Fibroblast of lung (primary cell): ENCODE data around the gene LCA5. TPM values are rescaled to one million over a fixed set of nuclear protein-coding genes. Genes with fewer than 3 reads are reported as not detected.

Source experiments
- DNase-seq, 2 donors: peaks; one replicate each; pipeline versions ENCODE4 v3.0.0 to v3.0.0-alpha.2; 2010; ENCODE audit warnings: low read depth in 2 of 2
- H2AFZ ChIP-seq: 2 replicates; pipeline ENCODE4 v1.5.1; 2012; ENCODE audit warnings: low read length, control low read depth, inconsistent platforms
- H3K27ac ChIP-seq: 2 replicates; pipeline ENCODE4 v1.5.1; 2011; ENCODE audit warnings: low read length, control low read depth; ENCODE audit not compliant: insufficient read depth
- H3K27me3 ChIP-seq: 2 replicates; pipeline ENCODE4 v1.5.1; 2011; ENCODE audit warnings: mild to moderate bottlenecking, low read length; ENCODE audit not compliant: control insufficient read depth, insufficient read depth
- H3K36me3 ChIP-seq: 2 replicates; pipeline ENCODE4 v1.5.1; 2011; ENCODE audit warnings: low read length; ENCODE audit not compliant: control insufficient read depth, insufficient read depth
- H3K4me1 ChIP-seq: 2 replicates; pipeline ENCODE4 v1.5.1; 2011; ENCODE audit warnings: low read length; ENCODE audit not compliant: control insufficient read depth, insufficient read depth; ENCODE audit errors: extremely low read depth
- H3K4me2 ChIP-seq: 2 replicates; pipeline ENCODE4 v1.5.1; 2011; ENCODE audit warnings: low read length, control low read depth; ENCODE audit not compliant: insufficient read depth; ENCODE audit errors: extremely low read depth
- H3K4me3 ChIP-seq, 4 experiments: fragments of 200-600 bp in 1 of 4; sonication (generic) in 1 of 4; replicated peaks in 1 of 4; 2 replicates each; pipeline ENCODE4 v1.5.1; 2011 to 2016; ENCODE audit warnings: low read length in 4 of 4, low read depth in 3 of 4, mild to moderate bottlenecking in 3 of 4, control low read depth in 2 of 4, inconsistent platforms in 1 of 4, mixed read lengths in 1 of 4; ENCODE audit not compliant: insufficient read depth in 1 of 4; ENCODE audit errors: control extremely low read depth in 1 of 4
- H3K79me2 ChIP-seq: 2 replicates; pipeline ENCODE4 v1.5.1; 2012; ENCODE audit warnings: mild to moderate bottlenecking, low read length, inconsistent platforms; ENCODE audit not compliant: control insufficient read depth, insufficient read depth
- H3K9ac ChIP-seq: 2 replicates; pipeline ENCODE4 v1.5.1; 2011; ENCODE audit warnings: mild to moderate bottlenecking, low read length, control low read depth; ENCODE audit not compliant: insufficient read depth
- H3K9me3 ChIP-seq: 2 replicates; pipeline ENCODE4 v1.5.1; 2012; ENCODE audit warnings: low read depth, low read length; ENCODE audit not compliant: control insufficient read depth, insufficient read depth
- H4K20me1 ChIP-seq: 2 replicates; pipeline ENCODE4 v1.5.1; 2011; ENCODE audit warnings: low read length; ENCODE audit not compliant: control insufficient read depth, insufficient read depth; ENCODE audit errors: extremely low read depth
- CTCF ChIP-seq, 2 donors: IDR thresholded peaks in 1 of 2; conservative IDR thresholded peaks in 1 of 2; 1 replicate in 1 of 2; 2 replicates in 1 of 2; pipeline ENCODE4 v1.5.1; 2011 to 2012; ENCODE audit warnings: low read length in 2 of 2, control low read depth in 1 of 2, inconsistent platforms in 1 of 2, low read depth in 1 of 2, mild to moderate bottlenecking in 1 of 2
- EZH2 ChIP-seq: IDR thresholded peaks from 2 replicates; pipeline ENCODE4 v1.5.1; 2012; ENCODE audit warnings: low read length, control low read depth, mild to moderate bottlenecking; ENCODE audit errors: missing control alignments
- polyA plus RNA-seq, 2 donors: library from polyadenylated mRNA; depleted of rRNA in 1 of 2; stranded (reverse) in 1 of 2; unstranded in 1 of 2; fragments of >200 nt; gene quantifications; 2 replicates each; pipeline ENCODE4 v1.2.1, GENCODE V29; 2011 to 2012; ENCODE audit warnings: missing spikeins in 1 of 2
- total RNA-seq: library from RNA; depleted of rRNA; stranded (reverse); fragments of >200 nt; gene quantifications from 2 replicates; pipeline ENCODE4 v1.2.1, GENCODE V29; 2014

LCA5 gene
- total and polyA plus RNA-seq, 2 donors (not counting 1 experiment from before 2014, with no cell fraction given): 3.3 to 7.8 TPM

GRCh38 chr6:79515436-79515835, 21.8 kb downstream of the LCA5 start:
- no peaks in the 10 kb centered on the region for H3K79me2 ChIP-seq
- no peak overlapping the region for H2AFZ ChIP-seq
- H4K20me1 ChIP-seq: no peaks in the 10 kb centered on the region
- no peak for DNase-seq
- H3K4me1 ChIP-seq: no peaks in the 10 kb centered on the region
- TF ChIP-seq CTCF (conservative IDR thresholded peaks at IDR 0.05 in 1 of 2, IDR thresholded peaks at IDR 0.05 in 1 of 2; ENCODE audit: low read depth in 1 of 2, low read length in 2 of 2) (no peak), EZH2 (no peak)
- H3K9ac ChIP-seq: no peak overlapping the region
- no peak overlapping the region for H3K4me2 ChIP-seq
- H3K27me3 ChIP-seq: no peaks in the 10 kb centered on the region
- no peak overlapping the region for H3K27ac ChIP-seq
- H3K9me3 ChIP-seq: no peaks in the 10 kb centered on the region
- no peaks in the 10 kb centered on the region for H3K36me3 ChIP-seq
- H3K4me3 ChIP-seq: no peak overlapping the region

GRCh38 chr6:79513111-79513510, 24.1 kb downstream of the LCA5 start:
- Histone ChIP-seq H3K9me3 (no peaks in the 10 kb centered on the region), H3K79me2 (no peaks in the 10 kb centered on the region), H3K27me3 (no peaks in the 10 kb centered on the region), H2AFZ (no peak overlapping the region), H3K4me2 (no peak overlapping the region), H3K4me3 (no peak overlapping the region), H3K9ac (no peak overlapping the region), H3K36me3 (no peaks in the 10 kb centered on the region), H4K20me1 (no peaks in the 10 kb centered on the region), H3K4me1 (no peaks in the 10 kb centered on the region), H3K27ac (no peak overlapping the region)
- TF ChIP-seq EZH2 (no peak), CTCF (conservative IDR thresholded peaks at IDR 0.05 in 1 of 2, IDR thresholded peaks at IDR 0.05 in 1 of 2; ENCODE audit: low read depth in 1 of 2, low read length in 2 of 2) (no peak)
- no peak for DNase-seq

GRCh38 chr6:79512014-79512413, 25.2 kb downstream of the LCA5 start:
- H3K36me3 ChIP-seq: no peaks in the 10 kb centered on the region
- H3K27ac ChIP-seq: no peak overlapping the region
- H3K9me3 ChIP-seq: no peaks in the 10 kb centered on the region
- H3K27me3 ChIP-seq: no peaks in the 10 kb centered on the region
- H3K9ac ChIP-seq: no peak overlapping the region
- TF ChIP-seq CTCF (conservative IDR thresholded peaks at IDR 0.05 in 1 of 2, IDR thresholded peaks at IDR 0.05 in 1 of 2; ENCODE audit: low read depth in 1 of 2, low read length in 2 of 2): no peak
- no peak for TF ChIP-seq EZH2
- H3K79me2 ChIP-seq: no peaks in the 10 kb centered on the region
- H4K20me1 ChIP-seq: no peaks in the 10 kb centered on the region
- DNase-seq: no peak
- H2AFZ ChIP-seq: no peak overlapping the region
- H3K4me3 ChIP-seq: no peak overlapping the region
- H3K4me2 ChIP-seq: no peak overlapping the region
- no peaks in the 10 kb centered on the region for H3K4me1 ChIP-seq
